Activated naive CD4-positive, alpha-beta T cell treated with anti-CD3 and anti-CD28 coated beads, Interleukin-2, amount 50 U/mL, for 16 hours (primary cell): ENCODE data around the gene EHMT1.
"Not testable (repeated sequence)": the region's sequence is repeated elsewhere in the genome, so short reads cannot be mapped to it uniquely, and the experiment has no call there.

Source experiments
- DNase-seq: peaks from one replicate; pipeline ENCODE4 v3.0.0-alpha.2; 2020

Gene EHMT1

DNA sequence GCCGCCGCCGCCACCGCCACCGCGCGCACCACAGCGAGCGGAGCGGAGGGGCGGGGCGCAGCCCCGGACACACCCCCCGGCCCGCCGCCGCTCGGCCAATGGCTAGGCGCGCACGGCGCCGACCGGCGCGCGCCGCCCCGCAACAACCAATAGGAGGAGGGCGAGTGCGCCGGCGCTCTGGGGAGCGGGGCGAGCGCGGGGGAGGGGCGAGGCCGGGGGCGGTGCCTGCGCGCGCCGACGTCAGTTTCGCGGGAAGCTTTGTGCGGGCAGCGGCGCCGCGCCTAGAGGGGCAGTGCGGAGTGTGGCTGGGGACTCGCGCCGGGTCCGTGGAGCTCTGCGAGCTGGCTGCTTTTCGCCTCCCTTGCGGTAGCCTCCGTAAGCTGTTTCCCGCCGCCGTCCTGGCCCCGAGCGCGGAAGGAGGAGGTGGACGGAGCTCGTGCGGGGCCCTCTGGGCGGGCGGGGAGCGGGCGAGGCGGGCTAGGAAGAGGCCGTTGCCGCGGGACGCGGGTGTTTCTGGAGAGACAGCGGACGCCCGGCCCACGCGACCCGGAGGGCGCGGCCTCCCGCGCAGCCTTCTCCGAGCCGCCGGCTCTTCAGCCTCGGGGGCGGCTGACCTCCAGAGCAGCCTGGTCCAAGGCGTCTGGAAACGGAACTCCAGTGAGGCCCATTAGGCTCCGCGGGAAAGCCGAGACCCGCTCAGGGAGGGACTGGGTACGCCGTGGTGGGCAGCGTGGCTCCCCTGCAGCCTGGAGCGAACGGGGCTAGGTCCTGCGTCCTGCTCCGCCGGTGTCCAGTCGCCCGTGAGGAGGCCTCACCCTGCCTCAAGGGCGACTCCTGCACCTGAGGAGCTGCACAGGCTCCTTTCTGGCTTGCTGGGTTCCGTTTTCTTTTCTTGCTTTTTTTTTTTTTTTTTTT is 28.1 kb upstream of the EHMT1 start, which contains the start of gene ZMYND19:
TSS of gene ZMYND19 (minus strand) at position 44 of the 915 bp plus-strand sequence. CDS start 249 bp downstream, outside the sequence.
- peak; percentile 89 for DNase-seq

DNA sequence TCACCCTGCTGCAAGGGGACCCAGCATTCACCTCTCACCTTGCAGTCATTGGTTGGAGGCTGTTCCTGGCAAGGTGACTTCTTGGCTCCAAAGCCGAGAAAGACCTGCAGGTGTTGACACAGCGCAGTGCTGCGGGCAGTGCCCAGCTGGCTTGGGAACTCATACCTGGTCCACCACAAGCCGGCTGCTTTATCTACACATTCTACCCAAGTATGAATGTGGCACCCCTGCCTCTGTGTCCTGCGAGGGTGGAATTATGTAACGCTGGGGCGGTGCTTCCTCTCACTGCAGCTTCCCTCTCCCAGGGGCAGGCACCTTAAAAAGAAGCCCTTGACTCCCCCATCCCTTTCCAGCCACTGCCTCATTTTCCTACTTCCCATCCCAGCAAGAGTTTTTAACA is 26.0 kb upstream of the EHMT1 start:
- no peak for DNase-seq

DNA sequence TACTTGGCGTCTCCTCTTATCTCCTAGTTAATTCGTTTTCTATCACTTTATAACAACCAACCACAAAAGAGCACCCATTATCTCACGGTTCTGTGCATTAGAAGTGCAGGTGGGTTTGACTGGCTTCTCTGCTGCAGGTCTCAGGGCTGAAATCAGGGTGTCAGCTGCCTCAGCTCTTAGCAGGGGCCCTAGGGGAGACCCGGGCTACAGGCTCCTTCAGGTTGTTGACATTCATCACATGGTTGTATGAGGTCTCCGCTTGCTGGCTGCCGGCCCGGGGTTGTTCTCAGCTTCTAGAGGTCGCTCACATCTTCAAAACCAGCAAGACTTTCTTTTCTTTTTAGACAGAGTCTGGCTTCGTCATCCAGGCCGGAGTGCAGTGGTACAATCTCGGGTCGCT is 25.6 kb upstream of the EHMT1 start:
- DNase-seq = no peak

DNA sequence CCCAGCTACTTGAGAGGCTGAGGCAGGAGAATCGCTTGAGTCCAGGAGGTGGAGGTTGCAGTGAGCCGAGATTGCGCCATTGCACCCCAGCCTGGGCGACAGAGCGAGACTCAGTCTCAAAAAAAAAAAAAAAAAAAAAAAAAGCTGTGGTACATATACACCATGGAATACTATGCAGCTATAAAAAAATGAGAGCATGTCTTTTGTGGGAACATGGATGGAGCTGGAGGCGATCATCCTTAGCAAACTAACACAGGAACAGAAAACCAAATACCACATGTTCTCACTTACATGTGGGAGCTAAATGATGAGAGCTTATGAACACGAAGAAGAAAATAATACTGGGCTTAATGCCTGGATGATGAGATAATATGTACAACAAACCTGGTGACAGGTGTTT is 22.2 kb upstream of the EHMT1 start:
- DNase-seq = not testable (repeated sequence)

DNA sequence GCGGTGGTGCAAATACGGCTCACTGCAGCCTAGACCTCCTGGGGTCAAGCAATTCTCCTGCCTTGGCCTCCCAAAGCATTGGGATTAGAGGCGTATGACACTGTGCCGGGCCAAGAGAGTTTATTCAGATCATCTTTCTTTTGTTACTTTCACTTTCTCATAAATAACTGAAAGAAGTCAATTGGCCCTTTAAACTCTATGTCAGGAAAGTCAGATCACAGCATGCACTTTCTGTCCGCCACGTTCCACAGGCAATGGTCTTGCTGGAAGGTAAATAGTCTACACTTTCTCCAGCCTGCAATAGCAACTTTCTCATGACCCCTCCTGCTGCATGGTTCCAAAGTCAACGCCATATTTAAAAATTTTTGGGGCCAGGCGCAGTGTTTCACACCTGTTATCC is 19.9 kb upstream of the EHMT1 start:
- DNase-seq = no peak

DNA sequence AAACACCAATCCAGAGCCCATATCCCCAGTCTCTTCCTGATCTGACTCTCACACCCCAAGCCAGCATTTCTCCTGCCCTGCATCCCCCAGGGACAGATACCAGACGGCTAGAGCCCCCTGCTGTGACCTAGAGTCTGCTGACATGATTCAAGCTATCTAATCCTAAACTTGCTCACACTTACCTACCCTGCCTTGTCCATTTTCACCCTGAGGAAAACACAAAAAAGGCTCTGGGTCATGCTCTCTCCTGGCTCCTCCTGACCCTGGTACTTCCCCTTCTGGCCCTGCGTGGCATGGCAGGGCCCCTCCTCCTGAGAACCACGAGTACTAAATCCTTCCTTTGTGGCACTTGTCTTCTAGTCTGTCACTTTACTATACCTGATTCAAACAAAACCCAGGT is 16.1 kb upstream of the EHMT1 start:
- no peak for DNase-seq

DNA sequence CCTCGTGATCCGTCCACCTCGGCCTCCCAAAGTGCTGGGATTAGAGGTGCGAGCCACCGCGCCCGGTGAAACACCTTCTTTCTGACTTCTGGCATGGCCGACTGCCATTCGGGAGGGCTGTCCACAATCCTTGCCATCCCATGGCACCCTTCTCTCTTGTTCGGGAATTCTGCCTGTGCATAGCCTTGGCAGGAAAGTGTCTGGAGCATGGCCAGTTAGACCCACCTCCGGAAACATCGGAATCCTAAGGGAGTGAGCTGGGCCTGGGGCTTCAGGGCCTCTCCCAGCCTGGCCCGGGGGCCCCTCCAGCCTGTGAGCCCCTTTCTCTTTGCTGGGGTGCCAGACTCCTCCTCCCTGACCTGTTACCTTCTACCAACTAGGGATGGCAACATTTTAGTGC is 14.9 kb upstream of the EHMT1 start:
- DNase-seq = no peak

DNA sequence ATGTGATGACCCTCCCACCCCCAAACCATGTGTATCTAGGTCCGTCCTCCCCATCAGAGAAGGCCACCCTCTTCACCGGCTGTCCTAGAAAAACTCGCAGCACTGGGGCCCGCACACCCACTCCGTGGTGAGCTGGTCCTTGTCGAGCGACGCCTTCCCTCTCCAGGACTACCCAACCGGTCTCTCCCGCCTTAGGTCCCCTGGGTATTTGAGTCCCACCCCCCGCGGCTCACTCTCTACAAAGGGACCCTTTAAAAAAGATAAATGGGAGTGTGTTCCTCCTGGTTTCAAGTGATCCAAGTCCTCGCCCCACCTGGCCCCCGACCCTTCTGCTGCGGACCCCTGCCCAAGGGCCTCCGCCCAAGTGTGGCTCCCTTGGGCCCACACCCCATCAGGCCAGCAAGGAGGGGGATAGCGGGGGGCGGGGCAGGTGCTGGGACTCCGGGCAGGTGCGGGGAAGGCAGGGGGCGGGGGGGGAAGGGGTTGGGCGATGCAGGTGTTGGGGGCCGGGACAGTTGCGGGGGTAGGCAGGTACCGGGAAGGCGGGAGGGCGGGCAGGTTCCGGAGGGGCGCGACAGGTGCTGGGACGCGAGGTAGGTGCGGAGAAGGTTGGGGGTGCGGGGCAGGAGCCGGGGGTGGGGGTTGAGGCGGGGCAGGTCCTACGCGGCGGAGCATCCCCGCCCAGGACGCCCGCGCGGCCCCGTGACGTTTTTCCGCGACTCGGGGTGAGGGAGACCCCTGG is 14.3 kb upstream of the EHMT1 start:
- DNase-seq = no peak

DNA sequence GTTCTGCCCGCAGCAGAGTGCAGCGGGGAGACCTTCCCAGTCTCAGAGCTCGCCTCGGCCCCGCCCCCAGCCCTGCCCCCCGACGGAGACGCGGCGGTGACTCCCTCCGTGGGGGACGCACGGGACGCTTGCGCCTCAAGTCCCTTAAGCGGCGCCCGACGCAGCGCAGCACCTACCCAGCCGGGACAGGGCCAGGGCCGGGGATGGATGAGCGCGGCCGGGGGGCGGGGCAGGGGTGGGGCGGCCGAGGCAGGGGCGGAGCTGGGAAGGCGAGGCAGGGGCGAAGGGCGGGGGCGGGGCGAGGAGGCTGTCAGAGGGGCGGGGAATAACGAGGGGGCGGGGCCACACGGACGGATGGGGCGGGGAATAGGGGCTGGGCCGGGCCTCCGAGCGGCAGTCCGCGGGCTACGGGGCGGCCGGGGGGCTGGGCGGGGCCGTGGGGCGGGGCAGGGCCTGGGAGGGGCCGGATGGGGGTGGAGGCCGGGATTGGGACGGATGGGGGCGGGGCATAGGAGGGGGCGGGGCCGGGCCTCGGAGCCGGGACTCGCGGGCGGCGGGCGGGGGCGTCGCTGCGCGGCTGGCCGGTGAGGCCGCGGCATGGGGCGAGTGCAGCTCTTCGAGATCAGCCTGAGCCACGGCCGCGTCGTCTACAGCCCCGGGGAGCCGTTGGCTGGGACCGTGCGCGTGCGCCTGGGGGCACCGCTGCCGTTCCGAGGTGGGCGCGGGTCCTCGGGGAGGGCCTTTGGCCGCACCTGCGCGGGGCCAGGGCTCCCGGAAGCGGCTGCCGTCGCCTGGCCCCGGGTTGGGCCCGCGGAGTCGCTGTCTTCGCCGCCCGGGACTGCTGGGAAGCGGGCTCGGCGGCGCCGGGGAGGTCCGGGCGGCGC is 13.4 kb upstream of the EHMT1 start, which contains the start of gene ARRDC1:
TSS of gene ARRDC1 (plus strand) at position 566 of the 884 bp plus-strand sequence. CDS start at position 598, 32 bp downstream.
- peak; percentile 91 for DNase-seq

DNA sequence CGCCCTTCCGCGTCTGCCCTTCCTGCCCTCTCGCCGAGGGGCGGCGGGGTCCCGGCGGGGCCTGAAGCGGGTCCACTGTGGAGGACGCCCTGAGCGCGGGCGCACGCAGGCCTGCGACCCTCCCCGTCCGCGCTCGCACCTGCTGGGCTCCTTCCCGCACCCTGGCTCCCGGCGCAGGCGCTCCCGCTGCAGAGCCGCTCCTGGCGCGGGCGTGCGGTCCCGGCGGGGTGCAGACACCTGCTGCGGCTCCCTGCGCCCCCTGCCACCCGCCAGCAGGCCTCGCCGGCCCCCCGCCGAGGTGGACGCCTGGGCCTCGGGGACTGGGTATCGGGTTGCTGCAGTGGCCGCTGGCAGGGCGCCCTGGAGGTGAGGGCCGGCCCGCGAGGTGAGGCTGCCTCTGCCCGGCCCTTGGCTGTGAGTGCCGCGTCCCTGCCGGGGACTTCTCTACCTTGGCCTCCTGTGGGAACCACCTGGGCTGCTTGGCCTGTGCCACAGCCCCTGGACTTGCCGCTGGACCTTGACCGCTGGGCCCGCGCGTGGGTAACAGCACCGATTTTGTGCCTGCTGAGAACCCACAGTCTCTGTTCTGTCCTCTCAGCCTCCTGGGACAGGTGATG is 12.7 kb upstream of the EHMT1 start:
- DNase-seq = peak; percentile 32

DNA sequence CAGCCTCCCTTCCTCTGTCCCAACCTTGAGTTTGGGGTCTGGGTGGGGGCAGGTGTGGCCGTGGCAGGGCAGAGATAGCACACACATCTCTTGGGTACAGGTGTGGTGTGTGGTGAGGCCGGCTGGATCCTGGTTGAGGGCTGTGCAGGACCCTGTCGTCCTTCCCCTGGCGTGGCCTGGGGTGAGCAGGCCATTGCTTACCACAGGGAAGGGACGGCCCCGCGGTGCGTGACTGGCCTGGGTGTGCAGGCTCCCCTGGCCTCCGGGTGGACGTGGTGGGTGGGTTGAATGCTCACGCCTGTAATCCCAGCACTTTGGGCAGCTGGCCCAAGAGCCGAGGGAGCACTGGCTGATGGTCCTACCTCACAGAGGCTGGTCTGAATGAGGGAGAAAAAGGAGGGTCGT is 12.1 kb upstream of the EHMT1 start:
- no peak for DNase-seq

DNA sequence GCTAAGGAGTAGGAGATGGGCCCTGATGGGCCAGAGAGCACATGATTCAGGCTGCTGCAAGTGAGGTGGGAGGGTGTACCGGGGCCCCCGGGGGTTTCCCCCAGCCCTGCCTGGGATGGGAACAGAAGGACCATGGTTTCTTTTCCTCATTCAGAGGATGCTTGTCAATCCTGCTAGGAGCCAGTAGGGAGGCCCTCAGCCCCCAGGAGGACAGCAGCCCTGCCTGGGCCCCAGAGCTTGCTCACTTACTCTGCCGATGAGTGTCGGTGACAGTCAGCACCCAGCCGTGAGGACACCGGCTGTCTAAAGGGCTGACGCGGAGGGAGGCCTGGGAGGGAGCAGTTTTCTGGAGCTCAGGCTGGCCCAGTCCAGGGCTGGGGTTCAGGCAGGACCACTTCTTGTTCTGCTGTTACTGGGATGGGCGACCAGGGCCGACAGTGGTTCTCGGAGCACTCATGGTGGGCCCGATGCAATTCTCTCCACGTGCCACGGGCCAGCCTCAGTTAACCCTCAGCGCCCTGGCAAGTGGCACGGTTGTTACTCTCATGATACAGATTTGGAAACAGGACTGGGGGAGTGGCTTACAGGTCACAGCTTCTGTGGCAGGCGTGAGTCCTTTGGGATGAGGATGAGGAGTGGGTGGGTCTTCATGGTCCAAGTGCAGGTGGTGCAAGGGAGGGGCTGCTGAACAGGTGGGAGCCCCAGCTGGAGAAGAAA is 11.5 kb upstream of the EHMT1 start:
- DNase-seq = no peak

DNA sequence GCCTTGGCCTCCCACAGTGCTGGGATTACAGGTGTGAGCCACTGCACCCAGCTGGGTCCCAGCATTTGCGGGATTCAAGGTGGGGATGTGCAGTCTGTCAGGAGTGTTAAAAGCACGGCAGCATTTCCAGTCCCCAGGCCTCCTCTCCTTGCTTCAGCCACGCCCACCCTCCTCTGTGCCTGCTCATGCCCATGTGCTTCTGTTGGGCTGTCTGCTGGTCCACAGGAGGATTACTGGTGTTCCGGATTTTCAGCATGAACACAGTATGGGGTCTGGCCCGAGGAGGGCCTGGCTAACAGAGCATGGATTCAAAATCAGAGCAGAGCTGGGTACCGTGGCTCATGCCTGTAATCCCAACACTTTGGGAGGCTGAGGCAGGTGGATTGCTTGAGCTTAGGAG is 7.9 kb upstream of the EHMT1 start:
- DNase-seq = no peak

DNA sequence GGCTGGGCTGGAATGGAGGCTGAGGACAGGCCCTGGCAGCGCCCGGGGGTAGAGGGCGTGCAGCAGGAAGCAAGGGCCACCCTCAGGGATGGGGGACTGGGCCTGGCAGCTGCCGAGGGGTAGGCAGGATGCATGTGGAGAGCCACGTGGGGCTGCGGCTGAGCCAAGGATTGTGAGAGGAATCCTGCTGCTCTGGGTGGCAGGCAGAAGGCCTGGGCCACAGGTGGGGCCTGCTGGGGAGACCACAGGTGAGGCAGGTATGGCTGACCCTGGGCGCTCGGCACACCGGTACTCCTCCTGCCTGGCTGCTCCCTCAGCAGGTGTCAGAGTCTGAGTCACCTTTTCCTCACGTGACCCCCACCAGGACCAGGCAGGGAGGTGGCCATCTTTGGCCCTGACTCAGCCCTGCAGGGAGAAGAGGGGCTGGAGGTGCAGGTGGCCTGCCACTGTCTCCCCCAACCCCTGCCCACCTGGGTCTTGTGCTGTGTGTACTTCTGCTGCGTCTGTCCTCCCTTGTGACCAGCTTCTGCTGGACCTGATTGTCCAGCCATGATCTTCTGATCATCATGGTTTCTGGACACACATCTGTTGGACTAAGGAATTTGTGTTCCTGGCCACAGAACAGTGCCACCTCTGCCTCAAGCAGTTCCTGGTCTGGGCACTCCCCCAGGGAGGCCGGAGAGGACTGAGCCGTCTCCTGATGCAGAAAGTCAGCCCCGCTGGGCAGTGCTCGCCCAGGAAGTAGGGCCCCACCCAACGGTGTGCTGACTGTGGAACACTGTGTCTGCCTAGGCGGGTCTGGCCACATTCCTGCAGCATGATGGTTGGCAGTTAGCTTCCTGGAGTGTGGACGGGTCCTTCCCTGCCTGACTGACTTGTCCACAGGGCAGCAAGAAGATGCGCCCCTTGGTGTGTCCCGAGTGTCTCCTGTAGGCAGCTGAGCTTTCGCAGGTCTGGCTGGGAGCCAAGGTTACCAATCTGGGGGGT is 6.9 kb upstream of the EHMT1 start:
- peak; percentile 47 for DNase-seq

DNA sequence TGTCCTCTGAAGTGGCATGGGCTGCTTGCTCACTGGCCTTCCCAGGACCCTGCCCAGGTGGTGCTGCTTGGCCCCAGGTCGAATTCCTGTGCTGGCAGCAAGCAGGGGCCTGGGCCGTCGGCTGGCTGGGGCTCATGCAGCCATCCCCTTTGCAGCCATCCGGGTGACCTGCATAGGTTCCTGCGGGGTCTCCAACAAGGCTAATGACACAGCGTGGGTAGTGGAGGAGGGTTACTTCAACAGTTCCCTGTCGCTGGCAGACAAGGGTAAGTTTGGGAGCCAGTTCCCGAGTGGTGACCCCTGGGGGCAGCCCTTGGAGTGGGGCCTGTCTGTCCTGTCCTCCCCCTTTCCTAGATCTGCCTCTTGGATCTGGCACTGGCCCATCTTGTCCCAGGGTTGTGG is 6.1 kb upstream of the EHMT1 start:
- DNase-seq = no peak

DNA sequence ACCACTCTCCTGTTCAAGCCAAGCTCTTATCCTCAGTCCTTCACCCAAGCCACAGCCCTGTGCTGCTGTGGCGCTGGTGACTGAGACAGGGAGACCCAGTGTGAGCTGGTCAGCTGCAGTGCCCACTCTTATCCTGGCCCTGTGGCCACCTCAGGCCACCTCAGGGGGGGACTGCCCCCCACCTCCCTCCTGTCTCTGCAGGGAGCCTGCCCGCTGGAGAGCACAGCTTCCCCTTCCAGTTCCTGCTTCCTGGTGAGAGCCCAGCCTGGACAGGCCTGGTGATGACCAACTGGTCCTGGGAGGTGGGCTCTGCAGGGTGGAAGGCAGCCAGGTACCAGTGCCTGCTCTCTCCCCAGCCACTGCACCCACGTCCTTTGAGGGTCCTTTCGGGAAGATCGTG is 5.5 kb upstream of the EHMT1 start:
- DNase-seq = no peak

DNA sequence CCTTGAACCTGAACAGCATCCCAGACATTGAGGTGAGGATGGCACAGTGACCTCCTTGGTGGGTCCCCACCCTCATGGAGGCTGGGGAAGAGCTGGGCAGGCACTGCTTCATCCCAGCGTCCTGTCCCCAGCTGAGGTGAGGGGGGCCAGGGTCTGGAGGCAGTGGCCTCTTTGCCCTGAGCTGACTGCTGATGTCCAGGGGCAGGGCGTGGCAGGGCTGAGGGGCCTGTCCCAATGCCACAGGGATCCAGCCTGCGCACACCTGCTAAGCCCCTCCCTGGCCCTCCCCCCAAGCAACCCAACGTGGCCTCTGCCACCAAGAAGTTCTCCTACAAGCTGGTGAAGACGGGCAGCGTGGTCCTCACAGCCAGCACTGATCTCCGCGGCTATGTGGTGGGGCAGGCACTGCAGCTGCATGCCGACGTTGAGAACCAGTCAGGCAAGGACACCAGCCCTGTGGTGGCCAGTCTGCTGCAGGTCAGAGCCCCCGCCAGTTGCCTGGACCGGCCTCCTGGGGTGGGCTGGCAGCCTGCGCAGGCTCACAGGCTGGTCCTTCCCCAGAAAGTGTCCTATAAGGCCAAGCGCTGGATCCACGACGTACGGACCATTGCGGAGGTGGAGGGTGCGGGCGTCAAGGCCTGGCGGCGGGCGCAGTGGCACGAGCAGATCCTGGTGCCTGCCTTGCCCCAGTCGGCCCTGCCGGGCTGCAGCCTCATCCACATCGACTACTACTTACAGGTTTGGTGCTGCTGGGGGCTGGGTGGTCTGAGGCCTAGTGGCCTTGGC is 4.9 kb upstream of the EHMT1 start:
- no peak for DNase-seq

DNA sequence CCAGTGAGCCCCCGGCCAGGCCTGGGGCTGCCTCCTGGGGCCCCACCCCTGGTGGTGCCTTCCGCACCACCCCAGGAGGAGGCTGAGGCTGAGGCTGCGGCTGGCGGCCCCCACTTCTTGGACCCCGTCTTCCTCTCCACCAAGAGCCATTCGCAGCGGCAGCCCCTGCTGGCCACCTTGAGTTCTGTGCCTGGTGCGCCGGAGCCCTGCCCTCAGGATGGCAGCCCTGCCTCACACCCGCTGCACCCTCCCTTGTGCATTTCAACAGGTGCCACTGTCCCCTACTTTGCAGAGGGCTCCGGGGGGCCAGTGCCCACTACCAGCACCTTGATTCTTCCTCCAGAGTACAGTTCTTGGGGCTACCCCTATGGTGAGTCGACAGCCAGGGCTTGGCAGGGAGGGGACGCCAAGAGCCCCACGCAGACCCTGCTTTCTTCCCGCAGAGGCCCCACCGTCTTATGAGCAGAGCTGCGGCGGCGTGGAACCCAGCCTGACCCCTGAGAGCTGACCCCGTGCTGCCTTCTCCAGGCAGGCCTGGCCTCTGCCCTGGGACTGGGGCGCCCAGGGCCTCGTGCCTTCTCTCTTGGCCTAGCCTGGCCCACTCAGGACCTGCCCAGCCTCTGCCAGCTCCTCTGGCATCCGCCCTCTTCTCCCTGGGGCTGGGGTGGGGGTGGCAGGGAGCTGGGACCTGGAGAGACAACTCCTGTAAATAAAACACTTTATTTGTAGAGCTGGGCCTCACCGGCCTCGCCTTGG is 4.0 kb upstream of the EHMT1 start:
- no peak for DNase-seq

DNA sequence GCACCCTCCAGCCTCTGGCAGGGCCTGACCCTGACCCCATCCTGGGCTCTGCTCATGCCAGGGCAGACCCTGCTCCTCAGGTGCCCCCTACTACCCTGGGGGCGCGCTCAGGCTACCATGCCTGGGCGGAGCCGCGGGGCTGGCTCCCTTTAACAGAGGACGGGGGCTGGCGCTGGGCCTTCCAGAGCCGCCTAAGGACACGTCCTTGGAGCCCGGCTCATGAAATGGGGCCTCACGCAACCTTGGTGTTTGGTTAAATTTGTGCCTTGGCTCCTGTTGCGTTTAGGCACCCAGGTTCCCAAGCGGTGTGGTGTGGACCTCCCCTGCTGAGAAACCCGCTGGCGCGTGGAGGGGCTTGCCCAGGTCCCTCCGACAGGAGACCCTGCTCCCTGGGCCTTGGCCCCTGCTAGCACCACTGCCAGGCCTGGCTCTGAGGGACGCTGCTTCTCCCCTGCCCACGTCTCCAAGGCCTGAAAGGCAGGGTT is 3.4 kb upstream of the EHMT1 start:
- DNase-seq = no peak
